GM18951 (cell line): Measurements from ENCODE around the gene COX5A.
A peak's percentile ranks its signal among the peaks of the same experiment; 100 is the strongest.

Source experiments
- POLR2A ChIP-seq: IDR thresholded peaks from 4 replicates; pipeline ENCODE4 v1.6.1; 2011; ENCODE audit warnings: mild to moderate bottlenecking; ENCODE audit not compliant: insufficient read length, insufficient read depth; ENCODE audit errors: extremely low read depth
- in situ Hi-C: fragments of 300-500 bp; cut with MboI; formaldehyde crosslinking; loops from one replicate; pipeline ENCODE4 v1.12.0; 2022; ENCODE audit warnings: low sequenced_read_pairs, mixed read lengths, inconsistent platforms; ENCODE audit not compliant: unreplicated experiment

Gene COX5A

DNA sequence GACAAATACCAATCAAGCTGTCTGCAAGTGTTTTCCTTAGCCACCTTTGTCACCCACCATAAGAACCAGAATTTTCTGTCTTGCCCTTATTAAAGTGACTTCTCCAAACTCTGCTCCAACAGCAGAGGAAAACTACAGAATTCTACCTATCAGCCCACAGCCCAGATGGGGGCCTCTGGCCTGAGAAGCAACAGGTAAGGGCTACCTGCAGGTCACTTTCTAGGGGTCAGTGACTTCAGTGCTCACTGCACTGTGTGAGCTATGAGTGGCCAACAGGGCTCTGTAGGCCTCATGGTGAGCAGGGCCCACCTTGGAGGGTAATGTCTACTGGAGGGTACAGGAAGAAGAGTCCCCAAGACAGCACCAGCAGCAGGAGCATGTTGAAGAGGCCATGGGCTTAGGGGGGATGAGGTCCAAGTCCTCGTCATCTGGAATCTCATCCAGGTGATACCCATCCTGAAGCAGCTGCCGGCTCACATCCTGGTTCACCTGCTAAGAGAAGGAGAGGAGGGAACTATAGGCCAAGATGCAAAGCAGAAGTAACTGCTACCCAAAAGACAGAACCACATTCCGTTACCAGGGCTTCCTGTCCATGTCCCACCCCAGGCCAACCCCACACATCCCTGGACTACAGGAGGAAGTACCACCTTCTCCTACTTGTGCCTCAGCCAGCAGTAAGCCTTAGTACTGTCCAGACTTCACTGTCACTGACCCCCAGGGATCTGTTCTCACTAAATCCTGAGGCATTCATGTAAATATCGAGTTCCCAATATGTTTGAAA, 35.4 kb downstream of the COX5A start:
- in situ Hi-C loops: no loop called here
- TF ChIP-seq POLR2A: no peak

DNA sequence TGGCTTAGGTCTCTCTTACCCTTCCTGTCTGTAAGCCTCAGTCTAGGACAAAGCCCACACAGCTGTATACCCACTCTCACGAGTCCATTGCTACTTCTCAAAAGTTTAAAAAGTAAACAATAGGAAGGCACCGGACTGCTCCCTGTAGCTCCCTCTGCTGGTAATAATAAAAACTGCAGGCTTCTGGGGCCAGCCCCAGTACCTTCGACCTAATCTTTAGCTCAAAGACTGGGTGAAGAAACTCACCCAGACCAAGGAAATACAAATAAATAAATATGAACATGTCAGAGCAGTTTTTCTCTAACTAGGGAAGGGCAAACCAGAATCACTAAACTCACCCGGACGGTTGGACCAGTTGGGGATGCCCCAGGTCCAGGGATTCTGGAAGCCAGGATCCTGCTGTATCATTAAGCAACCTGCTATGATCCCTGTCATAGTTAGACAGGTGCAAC, 36.2 kb downstream of the COX5A start:
- in situ Hi-C loops: no loop called here
- no peak for TF ChIP-seq POLR2A

DNA sequence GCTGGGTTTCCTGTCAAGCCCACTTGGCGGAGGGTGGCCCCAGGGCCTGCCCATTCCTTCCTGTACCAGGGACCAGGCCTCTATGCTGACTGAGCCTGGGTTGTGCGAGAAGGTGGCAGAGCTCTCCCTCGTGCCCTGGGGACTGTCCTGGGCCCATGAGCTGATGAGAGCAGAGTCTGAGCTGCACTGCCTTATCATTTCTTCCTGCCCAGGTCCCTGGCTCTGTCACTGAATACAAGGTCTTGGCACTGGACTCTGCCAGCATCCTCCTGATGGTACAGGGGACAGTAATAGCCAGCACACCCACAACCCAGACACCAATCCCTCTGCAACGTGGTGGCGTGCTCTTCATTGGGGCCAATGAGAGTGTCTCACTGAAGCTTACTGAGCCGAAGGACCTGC, 40.6 kb downstream of the COX5A start:
- TF ChIP-seq POLR2A: no peak
- in situ Hi-C loops: loop anchor here (10.0 kb wide), 1 partner anchor 52 kb away; the partner anchor contains the start of gene ULK3

DNA sequence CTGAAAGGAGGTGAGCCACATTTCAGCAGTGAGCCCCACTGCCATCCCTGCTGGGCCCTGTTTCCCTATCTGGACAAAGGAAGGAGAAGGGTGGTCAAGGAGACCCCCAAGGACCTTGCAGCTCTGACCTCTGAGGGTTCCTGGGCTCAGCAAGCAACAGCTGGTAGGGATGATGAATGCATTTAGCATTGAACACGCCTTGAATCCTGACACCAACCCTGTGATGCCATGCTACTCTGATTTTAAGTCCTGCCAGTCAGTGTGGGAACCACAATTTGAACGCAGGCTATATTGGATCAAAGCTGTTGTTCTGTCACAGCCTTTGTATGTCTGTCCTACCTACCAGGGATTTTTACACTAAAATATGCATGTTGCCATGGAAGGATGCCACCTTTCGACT, 41.6 kb downstream of the COX5A start:
- TF ChIP-seq POLR2A: no peak
- in situ Hi-C loops: loop anchor here (10.0 kb wide), 1 partner anchor 52 kb away; the partner anchor contains the start of gene ULK3

DNA sequence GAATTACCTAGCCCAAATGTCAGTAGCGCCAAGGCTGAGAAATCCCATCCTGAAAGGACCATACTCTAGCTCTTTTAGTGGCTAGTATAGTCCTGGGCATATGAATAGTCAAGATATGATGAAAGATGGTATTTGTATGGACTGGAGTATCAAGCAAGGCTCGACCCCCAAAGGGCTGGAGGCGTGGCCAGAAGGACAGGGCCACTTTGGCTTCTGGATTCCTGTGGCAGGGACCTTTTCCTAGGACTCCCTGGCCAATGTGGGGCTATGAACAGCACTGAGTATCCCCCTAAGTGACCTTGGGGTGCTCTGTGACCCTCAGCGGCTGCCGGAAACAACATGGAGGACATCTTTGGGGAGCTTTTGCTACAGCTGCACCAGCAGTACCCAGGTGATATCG, 42.0 kb downstream of the COX5A start:
- in situ Hi-C loops: loop anchor here (10.0 kb wide), 1 partner anchor 51 kb away; the partner anchor contains the start of gene ULK3
- TF ChIP-seq POLR2A: no peak

DNA sequence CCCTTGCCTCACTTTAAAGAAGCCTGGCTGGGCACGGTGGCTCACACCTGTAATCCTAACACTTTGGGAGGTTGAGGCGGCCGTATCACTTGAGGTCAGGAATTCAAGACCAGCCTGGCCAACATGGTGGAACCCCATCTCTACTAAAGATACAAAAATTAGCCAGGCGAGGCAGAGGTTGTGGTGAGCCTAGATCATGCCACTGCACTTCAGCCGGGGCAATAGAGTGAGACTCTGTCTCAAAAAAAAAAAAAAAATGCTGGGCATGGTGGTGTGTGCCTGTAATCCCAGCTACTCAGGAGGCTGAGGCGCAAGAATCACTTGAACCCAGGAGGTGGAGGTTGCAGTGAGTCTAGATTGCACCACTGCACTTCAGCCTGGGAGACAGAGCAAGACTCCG, 43.5 kb downstream of the COX5A start:
- in situ Hi-C loops: loop anchor here (10.0 kb wide), 1 partner anchor 50 kb away; the partner anchor contains the start of gene ULK3

DNA sequence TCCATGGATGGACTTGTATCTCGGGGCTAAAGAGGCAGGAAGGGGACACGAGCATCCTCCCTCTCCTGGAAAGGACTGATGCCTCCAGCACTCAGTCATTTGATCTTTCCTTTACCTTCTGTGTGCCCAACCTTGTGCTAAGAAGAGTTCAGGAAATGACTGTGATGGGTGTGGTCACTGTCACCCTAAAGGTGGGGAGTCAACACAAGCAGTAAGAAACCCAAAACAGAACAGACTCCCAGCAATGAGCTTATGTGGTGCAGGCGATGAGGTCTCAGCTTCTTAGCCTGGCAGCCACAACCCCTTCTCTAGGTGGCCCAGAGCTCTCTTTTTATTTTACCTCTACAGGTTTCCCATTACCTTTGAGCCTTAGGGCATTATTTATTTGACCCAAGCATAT, 44.2 kb downstream of the COX5A start:
- in situ Hi-C loops: loop anchor here (10.0 kb wide), 1 partner anchor 49 kb away; the partner anchor contains the start of gene ULK3
- no peak for TF ChIP-seq POLR2A

DNA sequence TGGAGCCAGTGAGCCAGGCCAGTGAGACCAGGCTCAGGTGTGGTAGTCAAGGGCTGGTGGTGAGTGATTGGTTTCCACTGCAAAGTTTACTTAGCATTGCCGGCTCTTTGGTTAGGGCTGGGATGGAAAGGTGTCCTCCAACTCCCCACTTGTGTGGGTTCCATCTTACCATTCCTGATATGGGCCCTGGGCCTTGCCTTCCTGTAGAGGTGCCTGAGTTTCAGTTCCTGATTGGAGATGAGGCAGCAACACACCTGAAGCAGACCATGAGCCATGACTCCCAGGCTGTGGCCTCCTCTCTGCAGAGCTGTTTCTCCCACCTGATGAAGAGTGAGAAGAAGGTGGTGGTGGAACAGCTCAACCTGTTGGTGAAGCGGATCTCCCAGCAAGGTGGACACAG, 44.9 kb downstream of the COX5A start:
- TF ChIP-seq POLR2A: no peak
- in situ Hi-C loops: loop anchor here (10.0 kb wide), 1 partner anchor 48 kb away; the partner anchor contains the start of gene ULK3

DNA sequence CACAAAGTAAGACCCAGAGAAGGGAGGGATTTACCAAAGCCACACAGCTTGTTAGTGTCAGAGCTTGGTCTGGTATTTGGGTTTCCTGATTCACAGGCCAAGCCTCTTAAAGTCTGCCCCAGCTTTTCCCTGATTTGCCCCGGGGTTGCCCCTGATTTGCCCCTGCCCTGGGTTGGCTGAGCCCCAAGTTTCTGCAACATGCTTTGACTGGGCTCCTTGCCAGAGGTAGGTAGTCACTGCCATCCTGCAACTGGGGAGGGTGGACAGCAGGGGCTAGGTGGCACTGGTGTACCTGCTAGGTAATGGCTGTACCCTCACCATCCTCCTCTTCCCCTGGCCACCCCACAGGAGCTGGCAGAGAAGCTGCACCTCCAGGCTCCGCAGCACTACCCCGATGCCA, 45.6 kb downstream of the COX5A start:
- in situ Hi-C loops: loop anchor here (10.0 kb wide), 1 partner anchor 48 kb away; the partner anchor contains the start of gene ULK3
- TF ChIP-seq POLR2A: no peak

DNA sequence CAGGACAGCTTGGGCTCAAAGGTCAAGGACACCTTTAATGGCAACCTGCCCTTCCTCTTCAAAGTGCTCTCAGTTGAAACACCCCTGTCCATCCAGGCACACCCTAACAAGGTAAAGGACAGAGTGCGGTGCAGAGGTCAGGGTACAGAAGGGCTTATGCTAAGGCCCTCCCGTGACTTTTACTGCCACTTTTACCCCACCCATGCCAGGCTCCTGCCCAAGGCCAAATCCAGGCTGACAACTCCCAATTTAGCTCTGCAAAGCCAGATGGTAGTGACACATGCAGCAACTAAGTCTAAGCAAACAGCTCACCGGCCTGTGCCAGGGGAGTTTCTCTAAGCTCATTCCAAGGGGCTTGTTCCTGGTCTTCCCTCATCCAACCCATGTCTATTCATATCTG, 46.4 kb downstream of the COX5A start:
- in situ Hi-C loops: loop anchor here (10.0 kb wide), 1 partner anchor 47 kb away; the partner anchor contains the start of gene ULK3

DNA sequence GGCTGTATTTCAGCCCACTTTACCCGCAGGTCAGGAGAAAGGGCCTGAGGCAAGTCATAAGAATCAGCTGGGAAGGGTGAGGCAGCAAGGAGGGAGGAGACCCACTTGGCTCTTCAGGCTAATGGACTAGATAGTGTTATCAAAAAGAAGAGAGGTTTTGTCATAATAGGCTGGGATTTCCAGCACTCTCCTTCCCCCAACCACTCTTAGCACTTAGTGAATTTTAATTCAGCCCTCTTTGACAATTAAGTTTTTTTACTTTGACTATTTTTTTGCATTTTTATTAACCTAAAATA, 47.3 kb downstream of the COX5A start:
- in situ Hi-C loops: loop anchor here (10.0 kb wide), 1 partner anchor 46 kb away; the partner anchor contains the start of gene ULK3
- no peak for TF ChIP-seq POLR2A

More for the DNA sequence above, 46.4 kb downstream of the COX5A start:
- TF ChIP-seq POLR2A: no peak

DNA sequence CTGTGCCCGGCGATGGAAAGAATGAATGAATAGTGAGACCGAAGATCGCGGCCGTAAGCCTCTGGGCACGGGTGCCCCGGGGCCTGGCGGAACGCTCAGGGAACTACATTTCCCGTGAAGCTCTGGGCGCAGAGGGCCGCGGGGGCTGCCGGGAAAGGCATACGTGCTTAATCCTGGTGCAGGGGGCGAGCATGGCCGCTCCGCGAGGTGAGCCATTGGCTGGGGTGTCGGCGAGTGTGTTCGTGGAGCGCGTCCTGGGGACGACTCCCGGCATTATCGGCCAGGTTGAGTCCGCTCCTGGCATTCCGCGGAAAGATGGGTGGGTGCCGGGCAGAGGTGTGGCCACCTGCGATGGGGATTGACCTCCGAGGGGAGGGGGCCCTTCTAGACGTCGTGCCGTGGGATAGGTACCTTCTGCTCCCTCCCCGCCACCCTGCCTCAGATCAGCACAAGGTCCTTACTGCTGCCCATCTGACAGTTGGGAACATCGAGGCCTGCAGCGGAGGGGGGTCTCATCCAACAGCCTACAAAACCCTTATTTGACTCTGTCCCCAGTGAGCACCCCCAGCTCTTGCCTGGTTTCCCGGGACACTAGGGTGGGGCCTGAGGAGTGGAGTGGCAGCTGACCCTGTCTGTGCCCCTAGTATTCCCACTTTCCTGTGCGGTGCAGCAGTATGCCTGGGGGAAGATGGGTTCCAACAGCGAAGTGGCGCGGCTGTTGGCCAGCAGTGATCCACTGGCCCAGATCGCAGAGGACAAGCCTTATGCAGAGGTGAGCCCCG, 47.8 kb downstream of the COX5A start, which contains the start of gene MPI:
MPI (plus strand) TSS at position 160 of the 782 bp plus-strand sequence; CDS start at position 192, 32 bp downstream.
- in situ Hi-C loops: loop anchor here (10.0 kb wide), 1 partner anchor 45 kb away; the partner anchor contains the start of gene ULK3
- peak; percentile 93 for TF ChIP-seq POLR2A

DNA sequence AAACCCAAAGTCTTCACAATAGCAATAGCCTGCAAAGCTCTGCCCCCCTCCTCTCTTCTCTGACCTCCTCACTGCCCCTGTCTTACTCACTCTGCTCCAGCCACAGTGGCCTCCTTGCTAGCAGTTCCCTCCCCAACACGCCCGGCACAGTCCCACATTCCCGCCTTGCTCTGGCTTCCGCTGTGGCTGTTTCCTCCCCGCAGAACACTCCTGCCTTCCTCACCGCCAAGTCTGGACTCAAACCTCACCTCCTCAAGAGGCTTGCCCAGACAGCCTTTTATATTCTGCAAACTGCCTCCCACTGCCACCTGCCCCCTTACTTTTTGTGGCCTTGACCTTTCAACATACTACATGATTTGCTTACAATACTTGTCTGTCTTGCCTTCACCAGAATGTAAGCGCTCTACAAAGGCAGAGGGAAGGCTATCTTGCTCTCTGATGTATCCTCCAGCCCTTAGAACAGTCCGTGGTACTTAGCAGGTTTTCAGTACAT, 48.4 kb downstream of the COX5A start:
- no peak for TF ChIP-seq POLR2A
- in situ Hi-C loops: no loop called here
